Prostate gland (tissue), 2 donors: ENCODE results near the gene GPR75. TPM values are rescaled to one million over a fixed set of nuclear protein-coding genes. Genes with fewer than 3 reads are reported as not detected.
"Not testable (repeated sequence)": the region's sequence is repeated elsewhere in the genome, so short reads cannot be mapped to it uniquely, and the experiment has no call there.

Experiments used
- DNase-seq: peaks from one replicate; pipeline ENCODE4 v3.0.0-alpha.2; 2019; ENCODE audit warnings: low spot score
- H3K27ac ChIP-seq, 2 donors: fragments of 200-600 bp; sonication (generic); 2 replicates each; pipeline ENCODE4 v1.5.1; 2017 to 2019
- H3K27me3 ChIP-seq: fragments of 200-600 bp; sonication (generic); replicated peaks from 2 replicates; pipeline ENCODE4 v1.5.1; 2019; ENCODE audit not compliant: insufficient read depth
- H3K36me3 ChIP-seq, 2 donors: fragments of 200-600 bp; sonication (generic); 1 replicate in 1 of 2; 2 replicates in 1 of 2; pipeline versions ENCODE4 v1.5.1 to v1.8.1; 2017 to 2019
- H3K4me1 ChIP-seq: fragments of 200-600 bp; sonication (generic); replicated peaks from 2 replicates; pipeline ENCODE4 v1.5.1; 2019
- H3K4me3 ChIP-seq, 2 donors: fragments of 200-600 bp; sonication (generic); 2 replicates each; pipeline ENCODE4 v1.5.1; 2017 to 2019
- H3K9me3 ChIP-seq: fragments of 200-600 bp; sonication (generic); 2 replicates; pipeline ENCODE4 v1.5.1; 2017
- CTCF ChIP-seq, 4 experiments: fragments of 200-600 bp in 2 of 4; fragments of 450-650 bp in 2 of 4; sonication (generic) in 2 of 4; IDR thresholded peaks; 1 replicate in 3 of 4; 2 replicates in 1 of 4; pipeline ENCODE4 v1.5.1; 2016 to 2019; ENCODE audit warnings: antibody characterized with exemption in 4 of 4, mild to moderate bottlenecking in 2 of 4, moderate library complexity in 2 of 4
- POLR2A ChIP-seq: fragments of 450-650 bp; IDR thresholded peaks from one replicate; pipeline ENCODE4 v1.6.1; 2016; ENCODE audit warnings: antibody characterized with exemption, mild to moderate bottlenecking
- POLR2AphosphoS5 ChIP-seq: sonication (generic); formaldehyde crosslinking; IDR thresholded peaks from one replicate; pipeline ENCODE4 v1.6.1; 2017; ENCODE audit warnings: antibody characterized with exemption
- WGBS: methylation state at CpG from one replicate; pipeline ENCODE4 v1.1.5; 2018; 5-methylcytosine and 5-hydroxymethylcytosine counted together
- intact Hi-C: fragments of 100-400 bp; cut with DNase I; formaldehyde crosslinking; loops from one replicate; pipeline ENCODE4 v1.14.2; 2022
- total RNA-seq, 2 donors: library from RNA; depleted of rRNA; stranded (reverse); fragments of >200 nt; gene quantifications; one replicate each; pipeline ENCODE4 v1.1.0, GENCODE V29; 2016

Gene GPR75
- total RNA-seq, 2 donors from 2014 or later = 6.1 to 8.3 TPM

- no peaks in the 10 kb centered on the region for H3K9me3 ChIP-seq
- no peak overlapping the region for H3K4me3 ChIP-seq
- WGBS = 95% methylated on average over 2 of the region's 2 CpGs
- no peaks in the 10 kb centered on the region for H3K36me3 ChIP-seq
- no peaks in the 10 kb centered on the region for H3K27me3 ChIP-seq
- no peaks in the 10 kb centered on the region for H3K4me1 ChIP-seq
- TF ChIP-seq POLR2AphosphoS5 = no peak
- TF ChIP-seq POLR2A = no peak
- TF ChIP-seq CTCF (IDR thresholded peaks at IDR 0.05) = no peak
- DNase-seq = no peak
- H3K27ac ChIP-seq = no peak overlapping the region
- intact Hi-C loops = no loop called here
Observed at GRCh38 chr2:53848062-53848461, 11.7 kb downstream of the GPR75 start.

GRCh38 chr2:53843595-53843994 is 16.2 kb downstream of the GPR75 start:
- H3K36me3 ChIP-seq = no peaks in the 10 kb centered on the region
- no peaks in the 10 kb centered on the region for H3K9me3 ChIP-seq
- intact Hi-C loops = no loop called here

GRCh38 chr2:53842891-53843290 is 16.9 kb downstream of the GPR75 start:
- no peak overlapping the region for H3K27ac ChIP-seq
- no peaks in the 10 kb centered on the region for H3K4me1 ChIP-seq
- H3K36me3 ChIP-seq = no peaks in the 10 kb centered on the region
- intact Hi-C loops = no loop called here
- 53% methylated on average over 3 of the region's 3 CpGs for WGBS
- H3K27me3 ChIP-seq = no peaks in the 10 kb centered on the region
- DNase-seq = no peak
- TF ChIP-seq CTCF (IDR thresholded peaks at IDR 0.05) (no peak), POLR2A (no peak), POLR2AphosphoS5 (no peak)
- H3K9me3 ChIP-seq = no peaks in the 10 kb centered on the region
- H3K4me3 ChIP-seq = no peak overlapping the region

More at GRCh38 chr2:53843595-53843994, 16.2 kb downstream of the GPR75 start:
- Histone ChIP-seq H3K27me3 (no peaks in the 10 kb centered on the region), H3K27ac (no peak overlapping the region), H3K4me3 (no peak overlapping the region), H3K4me1 (no peaks in the 10 kb centered on the region)
- WGBS = 81% methylated on average over 2 of the region's 2 CpGs
- TF ChIP-seq POLR2AphosphoS5 = no peak
- TF ChIP-seq CTCF (IDR thresholded peaks at IDR 0.05) = no peak
- TF ChIP-seq POLR2A = no peak
- DNase-seq = no peak

- H3K36me3 ChIP-seq, H3K4me1 ChIP-seq, intact Hi-C loops, H3K27me3 ChIP-seq, H3K27ac ChIP-seq, H3K4me3 ChIP-seq, H3K9me3 ChIP-seq, DNase-seq: not testable (repeated sequence)
- WGBS = 91% methylated on average over 7 of the region's 7 CpGs
Observed at GRCh38 chr2:53841651-53842050, 18.1 kb downstream of the GPR75 start.

GRCh38 chr2:53840580-53840979 is 19.2 kb downstream of the GPR75 start:
- Histone ChIP-seq H3K4me1 (no peaks in the 10 kb centered on the region), H3K36me3 (no peaks in the 10 kb centered on the region), H3K9me3 (no peaks in the 10 kb centered on the region), H3K4me3 (no peak overlapping the region), H3K27ac (no peak overlapping the region), H3K27me3 (no peaks in the 10 kb centered on the region)
- intact Hi-C loops = no loop called here
- DNase-seq = no peak
- WGBS = 47% methylated on average over 1 of the region's 1 CpG
- TF ChIP-seq POLR2A (no peak), CTCF (IDR thresholded peaks at IDR 0.05) (no peak), POLR2AphosphoS5 (no peak)

DNA sequence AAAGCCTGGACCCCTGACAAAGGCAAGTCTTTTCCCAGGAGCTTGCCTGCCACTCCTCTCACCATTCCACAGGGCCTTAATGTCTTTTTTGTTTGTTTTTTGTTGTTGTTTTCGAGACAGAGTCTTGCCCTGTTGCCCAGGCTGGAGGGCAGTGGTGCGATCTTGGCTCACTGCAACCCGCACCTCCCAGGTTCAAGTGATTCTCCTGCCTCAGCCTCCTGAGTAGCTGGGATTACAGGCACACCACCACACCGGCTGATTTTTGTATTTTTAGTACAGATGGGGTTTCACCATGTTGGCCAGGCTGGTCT is 29.8 kb downstream of the GPR75 start:
- H3K36me3 ChIP-seq, DNase-seq, H3K4me3 ChIP-seq, H3K27me3 ChIP-seq, H3K4me1 ChIP-seq, intact Hi-C loops, H3K9me3 ChIP-seq, H3K27ac ChIP-seq: not testable (repeated sequence)
- WGBS = 79% methylated on average over 4 of the region's 4 CpGs
